H1 (cell line): ENCODE measurements around the gene FRS2. TPM values are rescaled to one million over a fixed set of nuclear protein-coding genes. Genes with fewer than 3 reads are reported as not detected.

Experiments used
- CTCF ChIA-PET: fragments of 300-600 bp; sonication (Branson Sonifier 250); formaldehyde crosslinking; loops from one replicate; lab custom pipeline; 2021; ENCODE audit not compliant: partially characterized antibody; lab: Charles Lee
- POLR2A ChIA-PET: fragments of 300-600 bp; sonication (Branson Sonifier 250); formaldehyde crosslinking; loops from one replicate; lab custom pipeline; 2021; ENCODE audit warnings: inconsistent platforms; ENCODE audit not compliant: partially characterized antibody; lab: Charles Lee
- DNase-seq, 2 experiments: peaks; one replicate each; pipeline versions ENCODE4 v3.0.0 to v3.0.0-alpha.2; 2010 to 2022; ENCODE audit warnings: low spot score in 2 of 2, low read depth in 1 of 2, mixed read lengths in 1 of 2
- FAIRE-seq: peaks from 2 replicates; lab custom pipeline; 2011; peaks lifted over from hg19 to GRCh38; lab: Jason Lieb, UNC
- H2AFZ ChIP-seq: 2 replicates; pipeline ENCODE4 v1.8.1; 2012; ENCODE audit warnings: low read length, inconsistent platforms
- H2AK5ac ChIP-seq: 2 replicates; pipeline ENCODE4 v1.6.1; 2013; ENCODE audit warnings: low read depth, low read length
- H2BK120ac ChIP-seq: replicated peaks from 2 replicates; pipeline ENCODE3; 2013; ENCODE audit warnings: low read depth, low read length, inconsistent platforms
- H2BK12ac ChIP-seq: 2 replicates; pipeline ENCODE4 v1.6.1; 2013; ENCODE audit warnings: low read depth, low read length
- H2BK15ac ChIP-seq: 2 replicates; pipeline ENCODE4 v1.6.1; 2013; ENCODE audit warnings: low read length
- H2BK20ac ChIP-seq: 2 replicates; pipeline ENCODE4 v1.6.1; 2013; ENCODE audit warnings: low read length
- H2BK5ac ChIP-seq: 2 replicates; pipeline ENCODE4 v1.6.1; 2013; ENCODE audit warnings: low read depth, low read length
- H3K14ac ChIP-seq: 2 replicates; pipeline ENCODE4 v1.6.1; 2013; ENCODE audit warnings: inconsistent platforms; ENCODE audit not compliant: insufficient read length
- H3K18ac ChIP-seq: 2 replicates; pipeline ENCODE4 v1.6.1; 2013; ENCODE audit warnings: low read length; ENCODE audit errors: extremely low read depth
- H3K23ac ChIP-seq: 2 replicates; pipeline ENCODE4 v1.6.1; 2013; ENCODE audit warnings: inconsistent platforms; ENCODE audit not compliant: insufficient read length
- H3K23me2 ChIP-seq: 2 replicates; pipeline ENCODE4 v1.6.1; 2013; ENCODE audit warnings: low read depth, low read length
- H3K27ac ChIP-seq: 2 replicates; pipeline ENCODE4 v1.6.1; 2011; ENCODE audit warnings: low read depth, low read length, inconsistent platforms
- H3K27me3 ChIP-seq, 4 experiments: replicated peaks in 1 of 4; 1 replicate in 1 of 4; 2 replicates in 3 of 4; pipeline versions ENCODE4 v1.6.1 to v1.8.1; 2011 to 2013; ENCODE audit warnings: low read length in 3 of 4, mild to moderate bottlenecking in 3 of 4, inconsistent platforms in 2 of 4, mixed read lengths in 2 of 4, moderate library complexity in 1 of 4; ENCODE audit not compliant: control insufficient read depth in 3 of 4, insufficient read depth in 3 of 4; ENCODE audit errors: extremely low read depth in 1 of 4
- H3K36me3 ChIP-seq, 4 experiments: 2 replicates each; pipeline versions ENCODE4 v1.6.1 to v1.8.1; 2011 to 2013; ENCODE audit warnings: mild to moderate bottlenecking in 4 of 4, low read length in 3 of 4, moderate library complexity in 2 of 4, control low read depth in 1 of 4, inconsistent platforms in 1 of 4; ENCODE audit not compliant: insufficient read depth in 4 of 4, control insufficient read depth in 2 of 4
- H3K4ac ChIP-seq: replicated peaks from 2 replicates; pipeline ENCODE3; 2013; ENCODE audit warnings: low read length, low read depth, mixed read lengths, inconsistent platforms; ENCODE audit not compliant: insufficient read length
- H3K4me1 ChIP-seq, 4 experiments: replicated peaks in 1 of 4; 1 replicate in 1 of 4; 2 replicates in 3 of 4; pipeline versions ENCODE4 v1.6.1 to v1.8.1; 2011 to 2013; ENCODE audit warnings: low read length in 3 of 4, inconsistent platforms in 2 of 4, mixed read lengths in 1 of 4; ENCODE audit not compliant: insufficient read depth in 4 of 4, control insufficient read depth in 3 of 4
- H3K4me2 ChIP-seq, 2 experiments: 2 replicates each; pipeline versions ENCODE4 v1.6.1 to v1.8.1; 2011 to 2013; ENCODE audit warnings: low read depth in 2 of 2, low read length in 2 of 2, control low read depth in 1 of 2, inconsistent platforms in 1 of 2, mild to moderate bottlenecking in 1 of 2; ENCODE audit not compliant: insufficient read depth in 1 of 2
- H3K4me3 ChIP-seq, 4 experiments: fragments of 200-600, 300-600 bp in 1 of 4; sonication (generic), shearing (Covaris generic), sonication (Bioruptor Twin) in 1 of 4; 2 replicates each; pipeline versions ENCODE4 v1.5.1 to v1.8.1; 2011 to 2016; ENCODE audit warnings: low read length in 4 of 4, low read depth in 3 of 4, control low read depth in 2 of 4, inconsistent platforms in 2 of 4, mild to moderate bottlenecking in 2 of 4, mixed read lengths in 1 of 4, moderate library complexity in 1 of 4; ENCODE audit not compliant: insufficient read depth in 2 of 4; ENCODE audit errors: extremely low read depth in 1 of 4
- H3K56ac ChIP-seq: replicated peaks from 2 replicates; pipeline ENCODE3; 2013; ENCODE audit warnings: low read depth, mild to moderate bottlenecking, mixed read lengths, low read length, inconsistent platforms; ENCODE audit not compliant: insufficient read length
- H3K79me1 ChIP-seq: 2 replicates; pipeline ENCODE4 v1.6.1; 2013; ENCODE audit warnings: low read depth, low read length, control low read depth
- H3K79me2 ChIP-seq, 2 experiments: 2 replicates each; pipeline versions ENCODE4 v1.6.1 to v1.8.1; 2012 to 2013; ENCODE audit warnings: low read length in 2 of 2, mild to moderate bottlenecking in 2 of 2, inconsistent platforms in 1 of 2; ENCODE audit not compliant: insufficient read depth in 2 of 2, control insufficient read depth in 1 of 2
- H3K9ac ChIP-seq, 4 experiments: replicated peaks in 1 of 4; 1 replicate in 1 of 4; 2 replicates in 3 of 4; pipeline versions ENCODE4 v1.6.1 to v1.8.1; 2011 to 2013; ENCODE audit warnings: low read depth in 3 of 4, low read length in 3 of 4, control low read depth in 2 of 4, mild to moderate bottlenecking in 2 of 4, moderate library complexity in 2 of 4, inconsistent platforms in 1 of 4; ENCODE audit errors: extremely low read depth in 1 of 4
- H3K9me3 ChIP-seq, 2 experiments: 2 replicates each; pipeline versions ENCODE4 v1.6.1 to v1.8.1; 2012 to 2013; ENCODE audit warnings: mild to moderate bottlenecking in 2 of 2, moderate library complexity in 2 of 2, control low read depth in 1 of 2, inconsistent platforms in 1 of 2, low read depth in 1 of 2, low read length in 1 of 2, mixed read lengths in 1 of 2; ENCODE audit not compliant: insufficient read depth in 2 of 2
- H4K20me1 ChIP-seq, 2 experiments: replicated peaks in 1 of 2; 2 replicates each; pipeline versions ENCODE3 to v1.8.1; 2011 to 2013; ENCODE audit warnings: inconsistent platforms in 2 of 2, low read length in 2 of 2, mild to moderate bottlenecking in 1 of 2; ENCODE audit not compliant: insufficient read depth in 2 of 2, control insufficient read depth in 1 of 2
- H4K5ac ChIP-seq: 2 replicates; pipeline ENCODE4 v1.6.1; 2013; ENCODE audit warnings: low read length, low read depth, mixed read lengths, inconsistent platforms; ENCODE audit not compliant: insufficient read length
- H4K8ac ChIP-seq: 2 replicates; pipeline ENCODE4 v1.8.0; 2013; ENCODE audit warnings: mild to moderate bottlenecking, moderate library complexity, low read length, inconsistent platforms; ENCODE audit not compliant: insufficient read depth; ENCODE audit errors: extremely low read depth
- H4K91ac ChIP-seq: replicated peaks from 2 replicates; pipeline ENCODE3; 2013; ENCODE audit warnings: low read length, mixed read lengths, inconsistent platforms; ENCODE audit not compliant: insufficient read length
- CBX5 ChIP-seq: fragments of 300-800, 300-1000 bp; sonication (generic); IDR thresholded peaks from 2 replicates; pipeline ENCODE4 v1.7.1; 2016; ENCODE audit warnings: antibody characterized with exemption, low read length, low read depth
- HDAC2 ChIP-seq, 2 experiments: fragments of 300-600 bp in 1 of 2; sonication (generic) in 1 of 2; IDR thresholded peaks; 2 replicates each; pipeline ENCODE4 v1.6.1; 2011 to 2012; ENCODE audit warnings: low read depth in 2 of 2, low read length in 2 of 2, mild to moderate bottlenecking in 2 of 2, moderate library complexity in 2 of 2, borderline replicate concordance in 1 of 2, inconsistent platforms in 1 of 2
- HDAC6 ChIP-seq: IDR thresholded peaks from one replicate; pipeline ENCODE4 v1.7.1; 2012; ENCODE audit warnings: low read depth, mild to moderate bottlenecking, inconsistent platforms, low read length, moderate library complexity
- JUN ChIP-seq: IDR thresholded peaks from 2 replicates; pipeline ENCODE4 v1.6.1; 2011; ENCODE audit warnings: low read depth, mild to moderate bottlenecking, improper control_type of control experiment, low read length
- KDM4A ChIP-seq: IDR thresholded peaks from one replicate; pipeline ENCODE4 v1.7.1; 2012; ENCODE audit warnings: low read depth, mild to moderate bottlenecking, moderate library complexity, low read length, inconsistent platforms; ENCODE audit not compliant: severe bottlenecking
- PHF8 ChIP-seq: fragments of 200-600 bp; sonication (generic); conservative IDR thresholded peaks from 2 replicates; pipeline ENCODE4 v1.7.1; 2012; ENCODE audit warnings: low read depth, mild to moderate bottlenecking, inconsistent platforms, low read length, moderate library complexity
- POU5F1 ChIP-seq: IDR thresholded peaks from 2 replicates; pipeline ENCODE4 v1.6.1; 2011; ENCODE audit warnings: low read depth, mild to moderate bottlenecking, low read length, moderate library complexity
- SIRT6 ChIP-seq: IDR thresholded peaks from one replicate; pipeline ENCODE4 v1.7.1; 2012; ENCODE audit warnings: low read length, inconsistent platforms
- SIX5 ChIP-seq: IDR thresholded peaks from 2 replicates; pipeline ENCODE4 v1.6.1; 2011; ENCODE audit warnings: mild to moderate bottlenecking, low read depth, low read length
- SP2 ChIP-seq: IDR thresholded peaks from 2 replicates; pipeline ENCODE4 v1.6.1; 2012; ENCODE audit warnings: mild to moderate bottlenecking, low read length, inconsistent platforms
- SRF ChIP-seq: IDR thresholded peaks from 2 replicates; pipeline ENCODE4 v1.6.1; 2011; ENCODE audit warnings: mild to moderate bottlenecking, low read depth, low read length, moderate library complexity
- TAF1 ChIP-seq: IDR thresholded peaks from 2 replicates; pipeline ENCODE4 v1.6.1; 2011; ENCODE audit warnings: mild to moderate bottlenecking, low read depth, low read length
- WGBS, 2 experiments: shearing (Covaris generic) in 1 of 2; methylation state at CpG; one replicate each; pipeline versions ENCODE4 v1.1.6 to v1.1.7; 2013 to 2015; ENCODE audit warnings: low lambda C conversion rate in 2 of 2, mixed read lengths in 2 of 2, inconsistent platforms in 1 of 2, low coverage in 1 of 2, missing lambda C conversion rate in 1 of 2; ENCODE audit not compliant: insufficient replicate concordance in 2 of 2, insufficient coverage in 1 of 2, insufficient read length in 1 of 2; ENCODE audit errors: extremely low coverage in 1 of 2, missing lambda C conversion rate in 1 of 2; 5-methylcytosine and 5-hydroxymethylcytosine counted together
- polyA plus RNA-seq, 7 experiments: library from polyadenylated mRNA; depleted of rRNA in 3 of 7; stranded (reverse) in 5 of 7; unstranded in 2 of 7; fragments of >200 nt in 5 of 7; fragments of 200-250 nt in 2 of 7; gene quantifications; 1 replicate in 5 of 7; 2 replicates in 1 of 7; 4 replicates in 1 of 7; pipeline versions ENCODE4 v1.2.1 to v1.2.3, GENCODE V29; 2011 to 2013; ENCODE audit warnings: missing spikeins in 2 of 7, mixed read lengths in 2 of 7
- total RNA-seq: library from RNA; stranded (reverse); fragmentation: NEBNext Ultra II Directional; extraction: Animal tissue kit (Norgen Biotek cat#: 25700); gene quantifications from 2 replicates; pipeline ENCODE4 v1.2.1, GENCODE V29; 2021
- TF ChIP-seq, protein P1 (sequence below): IDR thresholded peaks from 2 replicates; pipeline ENCODE4 v1.6.1; 2012; ENCODE audit warnings: low read length, inconsistent platforms

Gene FRS2
- total and polyA plus RNA-seq, 2 of the 8 experiments (the other 6 are each of a cell fraction or from before 2014, with no cell fraction given) = 10.3 to 35.8 TPM

DNA sequence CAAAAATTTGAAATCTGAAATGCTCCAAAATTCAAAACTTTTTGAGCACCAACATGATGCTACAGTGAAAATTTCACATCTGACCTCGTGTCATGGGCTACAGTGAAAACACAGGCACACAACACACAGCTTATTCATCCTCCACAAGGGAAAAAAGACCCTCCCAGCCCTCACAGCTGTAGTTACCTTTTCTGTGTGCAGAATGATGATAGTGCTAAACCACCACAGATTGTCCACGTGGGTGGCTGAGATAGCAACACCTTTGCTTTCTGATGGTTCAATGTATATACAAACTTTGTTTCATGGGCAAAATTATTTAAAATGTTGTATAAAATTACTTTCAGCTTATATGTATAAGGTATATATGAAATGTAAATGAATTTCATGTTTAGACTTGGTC lies 46.8 kb downstream of the FRS2 start:
- H2BK20ac ChIP-seq = no peak overlapping the region
- H4K8ac ChIP-seq = no peak overlapping the region
- no peaks in the 10 kb centered on the region for H3K9me3 ChIP-seq
- no peak overlapping the region for H2BK12ac ChIP-seq
- POLR2A ChIA-PET = no interaction called here
- no peak overlapping the region for H3K14ac ChIP-seq
- no peaks in the 10 kb centered on the region for H3K23me2 ChIP-seq
- H3K4me2 ChIP-seq = no peak overlapping the region
- H4K5ac ChIP-seq = no peak overlapping the region
- peaks cover 6 to 8% of the 10 kb centered on the region in 2 experiments for H4K20me1 ChIP-seq
- H2BK5ac ChIP-seq = no peak overlapping the region
- H3K79me2 ChIP-seq = peaks cover 6 to 95% of the 10 kb centered on the region in 2 experiments; a peak in 3 of 4 replicates
- H3K23ac ChIP-seq = no peak overlapping the region
- no peak overlapping the region for H4K91ac ChIP-seq
- H2AK5ac ChIP-seq = no peak overlapping the region
- no peak for DNase-seq
- H2BK120ac ChIP-seq = no peak overlapping the region
- H3K4me3 ChIP-seq = no peak overlapping the region
- no peak overlapping the region for H3K27ac ChIP-seq
- no peak overlapping the region for H3K9ac ChIP-seq
- H3K56ac ChIP-seq = no peak overlapping the region
- H3K36me3 ChIP-seq = no peaks in the 10 kb centered on the region
- H2AFZ ChIP-seq = no peak overlapping the region
- H2BK15ac ChIP-seq = no peak overlapping the region
- 88% methylated on average over 2 of the region's 2 CpGs; no CpG with 5 or more reads in 1 of the 2 experiments for WGBS, 2 experiments
- H3K4ac ChIP-seq = no peak overlapping the region
- CTCF ChIA-PET = interaction anchor here (0.7 to 2.7 kb wide), 2 partner anchors 14 to 26 kb away, joined by 3 to 8 read pairs; no protein-coding TSS in a partner anchor
- no peaks in the 10 kb centered on the region for H3K27me3 ChIP-seq
- no peak for FAIRE-seq
- peaks cover 0 to 2% (median 0%) of the 10 kb centered on the region in 4 experiments; a peak in 1 of 7 replicates for H3K4me1 ChIP-seq
- H3K18ac ChIP-seq = no peak overlapping the region
- H3K79me1 ChIP-seq = peaks cover 2% of the 10 kb centered on the region; the same call in 1 of the 2 replicates
- TF ChIP-seq HDAC6 = no peak
- TF ChIP-seq POU5F1 = no peak
- no peak for TF ChIP-seq SP2
- no peak for TF ChIP-seq SIX5
- no peak for TF ChIP-seq SRF
- TF ChIP-seq HDAC2 (IDR thresholded peaks at IDR 0.05; ENCODE audit: borderline replicate concordance in 1 of 2, low read depth in 2 of 2, low read length in 2 of 2) = no peak
- TF ChIP-seq TAF1 = no peak
- no peak for TF ChIP-seq PHF8
- TF ChIP-seq CBX5 = no peak
- TF ChIP-seq KDM4A = no peak
- TF ChIP-seq JUN = no peak
- TF ChIP-seq SIRT6 = no peak
- TF ChIP-seq, protein P1, sequence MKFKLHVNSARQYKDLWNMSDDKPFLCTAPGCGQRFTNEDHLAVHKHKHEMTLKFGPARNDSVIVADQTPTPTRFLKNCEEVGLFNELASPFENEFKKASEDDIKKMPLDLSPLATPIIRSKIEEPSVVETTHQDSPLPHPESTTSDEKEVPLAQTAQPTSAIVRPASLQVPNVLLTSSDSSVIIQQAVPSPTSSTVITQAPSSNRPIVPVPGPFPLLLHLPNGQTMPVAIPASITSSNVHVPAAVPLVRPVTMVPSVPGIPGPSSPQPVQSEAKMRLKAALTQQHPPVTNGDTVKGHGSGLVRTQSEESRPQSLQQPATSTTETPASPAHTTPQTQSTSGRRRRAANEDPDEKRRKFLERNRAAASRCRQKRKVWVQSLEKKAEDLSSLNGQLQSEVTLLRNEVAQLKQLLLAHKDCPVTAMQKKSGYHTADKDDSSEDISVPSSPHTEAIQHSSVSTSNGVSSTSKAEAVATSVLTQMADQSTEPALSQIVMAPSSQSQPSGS = no peak
